Neural progenitor cell (in vitro differentiated cells): Measurements from ENCODE around the gene PM20D1. TPM values are rescaled to one million over a fixed set of nuclear protein-coding genes. Genes with fewer than 3 reads are reported as not detected.

ENCODE experiments used
- DNase-seq: peaks from one replicate; pipeline ENCODE4 v3.0.0-alpha.2; 2016; ENCODE audit warnings: low spot score
- H2AFZ ChIP-seq: fragments of 200-600 bp; sonication (generic); replicated peaks from 2 replicates; pipeline ENCODE4 v1.6.1; 2016; ENCODE audit warnings: antibody characterized with exemption
- H3F3A ChIP-seq: fragments of 200-600 bp; sonication (generic); 2 replicates; pipeline ENCODE4 v1.6.1; 2016; ENCODE audit warnings: antibody characterized with exemption, low read depth
- H3K27ac ChIP-seq: fragments of 200-600 bp; sonication (generic); 2 replicates; pipeline ENCODE4 v1.5.1; 2016; ENCODE audit warnings: mild to moderate bottlenecking
- H3K27me3 ChIP-seq: fragments of 200-600 bp; sonication (generic); 2 replicates; pipeline ENCODE4 v1.6.1; 2016; ENCODE audit warnings: mild to moderate bottlenecking, moderate library complexity
- H3K36me3 ChIP-seq: fragments of 200-600 bp; sonication (generic); 2 replicates; pipeline ENCODE4 v1.5.1; 2016
- H3K4me1 ChIP-seq: fragments of 200-600 bp; sonication (generic); 2 replicates; pipeline ENCODE4 v1.6.1; 2016; ENCODE audit warnings: mixed run types
- H3K4me2 ChIP-seq: fragments of 200-600 bp; sonication (generic); 2 replicates; pipeline ENCODE4 v1.6.1; 2016
- H3K4me3 ChIP-seq: fragments of 200-600 bp; sonication (generic); 2 replicates; pipeline ENCODE4 v1.5.1; 2016
- H3K79me2 ChIP-seq: fragments of 200-600 bp; sonication (generic); 2 replicates; pipeline ENCODE4 v1.6.1; 2016; ENCODE audit warnings: low read depth
- H3K9ac ChIP-seq: fragments of 200-600 bp; sonication (generic); 2 replicates; pipeline ENCODE4 v1.6.1; 2016
- H3K9me3 ChIP-seq: fragments of 200-600 bp; sonication (generic); 2 replicates; pipeline ENCODE4 v1.5.1; 2016; ENCODE audit warnings: low read depth
- H4K20me1 ChIP-seq: fragments of 200-600 bp; sonication (generic); 2 replicates; pipeline ENCODE4 v1.6.1; 2016; ENCODE audit warnings: low read depth
- H3K27ac Mint-ChIP-seq: 3 replicates; pipeline ENCODE4 v1.8.0; 2021; ENCODE audit warnings: mixed read lengths
- H3K27me3 Mint-ChIP-seq: 2 replicates; pipeline ENCODE4 v1.8.0; 2022; ENCODE audit warnings: low read depth, mild to moderate bottlenecking, inconsistent platforms, moderate library complexity, mixed read lengths; ENCODE audit not compliant: insufficient read depth
- H3K36me3 Mint-ChIP-seq: 3 replicates; pipeline ENCODE4 v1.8.0; 2021; ENCODE audit warnings: mixed read lengths
- H3K4me1 Mint-ChIP-seq: 3 replicates; pipeline ENCODE4 v1.8.0; 2021; ENCODE audit warnings: mixed read lengths
- H3K4me3 Mint-ChIP-seq: 3 replicates; pipeline ENCODE4 v1.8.0; 2021; ENCODE audit warnings: mild to moderate bottlenecking, moderate library complexity, mixed read lengths
- H3K9me3 Mint-ChIP-seq: 3 replicates; pipeline ENCODE4 v1.8.0; 2020; ENCODE audit warnings: mixed read lengths
- CTCF ChIP-seq: fragments of 200-600 bp; sonication (generic); IDR thresholded peaks from 2 replicates; pipeline ENCODE4 v1.5.1; 2017; ENCODE audit warnings: antibody characterized with exemption, mild to moderate bottlenecking
- EZH2 ChIP-seq: fragments of 200-600 bp; sonication (generic); IDR thresholded peaks from 2 replicates; pipeline ENCODE4 v1.6.1; 2017; ENCODE audit warnings: antibody characterized with exemption, mild to moderate bottlenecking, moderate library complexity
- EZH2phosphoT487 ChIP-seq: fragments of 200-600 bp; sonication (generic); IDR thresholded peaks from 2 replicates; pipeline ENCODE4 v1.6.1; 2017; ENCODE audit warnings: antibody characterized with exemption
- total RNA-seq: library from RNA; depleted of rRNA; stranded (reverse); fragments of >200 nt; gene quantifications from 2 replicates; pipeline ENCODE4 v1.2.3, GENCODE V29; 2015; ENCODE audit warnings: low replicate concordance

The PM20D1 gene
- total RNA-seq, 1 donor from 2014 or later: not detected

DNA sequence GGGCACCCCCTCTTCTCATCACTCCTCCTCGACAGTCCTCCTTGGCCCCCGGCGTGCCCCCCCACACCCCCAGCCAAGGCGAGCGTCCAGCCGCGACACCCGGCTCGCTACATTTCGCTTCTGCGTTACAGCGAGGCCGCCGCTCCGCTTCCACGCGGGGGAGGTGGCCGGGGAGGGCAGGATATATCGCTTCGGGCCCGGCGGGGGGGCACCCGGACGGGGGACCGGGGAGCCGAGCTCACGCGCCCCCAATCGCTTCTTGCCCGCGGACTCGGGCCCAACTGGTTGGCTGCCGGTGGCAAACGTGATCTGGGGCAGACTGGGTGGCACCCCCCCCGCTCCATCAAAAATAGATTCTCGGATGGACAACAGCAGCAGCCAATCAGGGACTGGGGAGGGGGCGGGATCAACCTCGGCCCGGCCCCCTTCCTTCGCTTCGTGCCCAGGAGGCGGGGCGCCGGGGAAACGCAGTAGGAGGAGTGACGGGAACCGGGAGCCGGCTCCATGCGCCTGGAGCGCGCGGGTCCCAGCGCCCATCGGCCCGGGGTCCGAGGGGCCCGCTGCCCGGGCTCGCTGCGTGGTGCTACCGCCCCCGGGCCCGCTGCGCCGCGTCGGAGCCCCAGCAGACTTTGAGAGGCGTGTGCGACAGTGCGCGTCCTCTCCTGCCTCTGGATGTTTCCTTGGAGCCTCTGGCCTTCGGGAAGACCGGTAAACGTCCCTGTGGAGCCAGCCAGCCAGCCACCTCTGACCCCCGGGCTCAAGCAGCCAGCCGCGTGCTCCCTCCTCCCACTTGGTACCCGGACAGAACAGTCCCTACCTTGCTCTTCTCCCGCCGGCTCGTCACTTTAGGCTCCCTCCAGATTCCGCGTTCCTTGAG, 36.8 kb downstream of the PM20D1 start, which contains the start of gene SLC41A1:
Gene SLC41A1, minus strand, starts transcription at position 321 of the 877 bp plus-strand sequence. CDS start 2,757 bp downstream, outside the sequence.
- Mint-ChIP-seq H3K4me3 (peak within 1 kb of the TSS; percentile 93), H3K4me1 (peaks cover 41% of the 10 kb centered on the region), H3K9me3 (no peaks in the 10 kb centered on the region), H3K36me3 (peaks cover 25% of the 10 kb centered on the region), H3K27me3 (peaks cover 2% of the 10 kb centered on the region), H3K27ac (peak within 1 kb of the TSS; percentile 84)
- H3K9me3 ChIP-seq: no peaks in the 10 kb centered on the region
- no peak for TF ChIP-seq EZH2
- no peak for TF ChIP-seq EZH2phosphoT487
- TF ChIP-seq CTCF: no peak
- H3K4me1 ChIP-seq: peaks cover 24% of the 10 kb centered on the region
- H3K79me2 ChIP-seq: peaks cover 20% of the 10 kb centered on the region
- H3F3A ChIP-seq: peaks cover 9% of the 10 kb centered on the region
- H3K36me3 ChIP-seq: no peaks in the 10 kb centered on the region
- peaks cover 11% of the 10 kb centered on the region for H4K20me1 ChIP-seq
- peak within 1 kb of the TSS; percentile 79 for H3K4me3 ChIP-seq
- H3K9ac ChIP-seq: peak within 1 kb of the TSS; percentile 15
- peak within 1 kb of the TSS; percentile 82 for H3K4me2 ChIP-seq
- H3K27ac ChIP-seq: no peak within 1 kb of the TSS
- peak within 1 kb of the TSS; percentile 90 for H2AFZ ChIP-seq
- H3K27me3 ChIP-seq: peaks cover 14% of the 10 kb centered on the region
- DNase-seq: peak; percentile 95

- peak overlapping the region; percentile 93 for H3K4me3 Mint-ChIP-seq
Observed at GRCh38 chr1:205812271-205812877, 37.6 kb downstream of the PM20D1 start.

DNA sequence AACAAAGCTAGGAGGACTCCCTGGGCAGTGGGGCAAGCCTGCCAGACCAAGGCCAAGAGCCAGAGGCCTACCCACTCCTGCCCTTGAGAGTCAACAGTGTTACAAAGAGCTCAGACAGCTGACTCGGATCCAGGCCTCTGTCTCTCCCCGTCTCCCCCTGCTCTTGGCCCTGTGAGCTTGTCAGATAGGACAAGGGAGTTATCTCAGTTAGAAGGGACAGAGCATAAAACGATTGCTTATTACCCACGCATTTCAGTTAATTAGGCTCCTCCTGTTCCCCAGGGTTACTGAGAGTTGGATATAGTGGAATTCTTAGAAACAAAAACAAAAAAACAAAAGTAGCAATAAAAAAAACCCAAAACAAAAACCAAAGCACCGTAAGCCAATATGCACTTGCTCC, 38.3 kb downstream of the PM20D1 start:
- H3K27me3 Mint-ChIP-seq: peaks cover 2% of the 10 kb centered on the region
- Histone ChIP-seq H3K4me1 (peaks cover 24% of the 10 kb centered on the region), H4K20me1 (peaks cover 11% of the 10 kb centered on the region), H3F3A (peaks cover 9% of the 10 kb centered on the region), H3K27me3 (peaks cover 14% of the 10 kb centered on the region), H3K9me3 (no peaks in the 10 kb centered on the region), H3K36me3 (no peaks in the 10 kb centered on the region), H3K27ac (no peak overlapping the region), H3K4me2 (peak overlapping the region; percentile 82), H3K79me2 (peaks cover 24% of the 10 kb centered on the region), H3K9ac (no peak overlapping the region), H3K4me3 (peak overlapping the region; percentile 79), H2AFZ (no peak overlapping the region)
- H3K4me1 Mint-ChIP-seq: peaks cover 33% of the 10 kb centered on the region
- no peak for DNase-seq
- no peak overlapping the region for H3K27ac Mint-ChIP-seq
- TF ChIP-seq CTCF (no peak), EZH2phosphoT487 (no peak), EZH2 (no peak)
- peak overlapping the region; percentile 93 for H3K4me3 Mint-ChIP-seq
- H3K36me3 Mint-ChIP-seq: peaks cover 30% of the 10 kb centered on the region
- H3K9me3 Mint-ChIP-seq: no peaks in the 10 kb centered on the region

More at GRCh38 chr1:205812271-205812877, 37.6 kb downstream of the PM20D1 start:
- no peaks in the 10 kb centered on the region for H3K36me3 ChIP-seq
- H3K4me2 ChIP-seq: peak overlapping the region; percentile 82
- TF ChIP-seq CTCF (no peak), EZH2phosphoT487 (no peak), EZH2 (no peak)
- H3K27me3 Mint-ChIP-seq: peaks cover 2% of the 10 kb centered on the region
- peak overlapping the region; percentile 90 for H2AFZ ChIP-seq
- peak overlapping the region; percentile 84 for H3K27ac Mint-ChIP-seq
- peaks cover 9% of the 10 kb centered on the region for H3F3A ChIP-seq
- H3K27ac ChIP-seq: no peak overlapping the region
- H3K9ac ChIP-seq: peak overlapping the region; percentile 15
- peaks cover 21% of the 10 kb centered on the region for H3K79me2 ChIP-seq
- H3K27me3 ChIP-seq: peaks cover 14% of the 10 kb centered on the region
- H3K4me3 ChIP-seq: peak overlapping the region; percentile 79
- peaks cover 11% of the 10 kb centered on the region for H4K20me1 ChIP-seq
- no peaks in the 10 kb centered on the region for H3K9me3 Mint-ChIP-seq
- peaks cover 24% of the 10 kb centered on the region for H3K4me1 ChIP-seq
- H3K4me1 Mint-ChIP-seq: peaks cover 38% of the 10 kb centered on the region
- DNase-seq: peak; percentile 74
- no peaks in the 10 kb centered on the region for H3K9me3 ChIP-seq
- H3K36me3 Mint-ChIP-seq: peaks cover 26% of the 10 kb centered on the region
